ENCODE measurements around the gene F8.

F8 gene

GRCh38 chrX:155022585-155022984 lies at the start of gene F8:
F8 (minus strand) TSS chrX:155022723; CDS start chrX:155022552, 171 bp downstream.
- DNase-seq (ENCODE audit: low spot score) = no peak

- DNase-seq (ENCODE audit: low spot score) = no peak
Measured at GRCh38 chrX:155071694-155072280, 49.3 kb upstream of the F8 start.

- DNase-seq (ENCODE audit: low spot score) = peak; percentile 61
Measured at GRCh38 chrX:155070975-155071693, 48.6 kb upstream of the F8 start, which contains the start of the genes BRCC3, CMC4 and MTCP1. BRCC3 (plus strand) TSS chrX:155071508; CDS start chrX:155071528, 20 bp downstream. CMC4 (minus strand) TSS chrX:155071136; CDS start chrX:155064023, 7,113 bp downstream. MTCP1 (minus strand) TSS chrX:155071136; CDS start chrX:155066010, 5,126 bp downstream.

- DNase-seq (ENCODE audit: low spot score) = no peak
Measured at GRCh38 chrX:155070663-155070974, 48.1 kb upstream of the F8 start.

GRCh38 chrX:155070038-155070437 lies 47.5 kb upstream of the F8 start:
- no peak for DNase-seq (ENCODE audit: low spot score)

GRCh38 chrX:155069414-155069813 lies 46.9 kb upstream of the F8 start:
- DNase-seq (ENCODE audit: low spot score) = no peak

- no peak for DNase-seq (ENCODE audit: low spot score)
Measured at GRCh38 chrX:155068165-155068564, 45.6 kb upstream of the F8 start.

- no peak for DNase-seq (ENCODE audit: low spot score)
Measured at GRCh38 chrX:155065035-155065734, 42.7 kb upstream of the F8 start.

- DNase-seq (ENCODE audit: low spot score) = no peak
Measured at GRCh38 chrX:155061760-155062159, 39.2 kb upstream of the F8 start.

GRCh38 chrX:155056877-155057792 lies 34.6 kb upstream of the F8 start:
- DNase-seq (ENCODE audit: low spot score) = no peak

GRCh38 chrX:155056471-155056870 lies 33.9 kb upstream of the F8 start:
- DNase-seq (ENCODE audit: low spot score) = no peak

- DNase-seq (ENCODE audit: low spot score) = no peak
Measured at GRCh38 chrX:155055494-155055893, 33.0 kb upstream of the F8 start.

- no peak for DNase-seq (ENCODE audit: low spot score)
Measured at GRCh38 chrX:155054255-155054654, 31.7 kb upstream of the F8 start.

GRCh38 chrX:155053656-155054055 lies 31.1 kb upstream of the F8 start:
- DNase-seq (ENCODE audit: low spot score) = no peak

- DNase-seq (ENCODE audit: low spot score) = no peak
Measured at GRCh38 chrX:155052738-155053498, 30.4 kb upstream of the F8 start.

GRCh38 chrX:155048977-155049619 lies 26.6 kb upstream of the F8 start:
- no peak for DNase-seq (ENCODE audit: low spot score)

GRCh38 chrX:155046811-155047528 lies 24.4 kb upstream of the F8 start:
- DNase-seq (ENCODE audit: low spot score) = no peak

- no peak for DNase-seq (ENCODE audit: low spot score)
Measured at GRCh38 chrX:155046129-155046810, 23.7 kb upstream of the F8 start.

- DNase-seq (ENCODE audit: low spot score) = no peak
Measured at GRCh38 chrX:155035688-155036087, 13.2 kb upstream of the F8 start.

- no peak for DNase-seq (ENCODE audit: low spot score)
Measured at GRCh38 chrX:155031657-155032056, 9.1 kb upstream of the F8 start.

Measured in HuH-7.5 (cell line).